ENCODE measurements around the gene AOC3.
"Not testable (repeated sequence)": the region's sequence is repeated elsewhere in the genome, so short reads cannot be mapped to it uniquely, and the experiment has no call there.

AOC3 gene

DNA sequence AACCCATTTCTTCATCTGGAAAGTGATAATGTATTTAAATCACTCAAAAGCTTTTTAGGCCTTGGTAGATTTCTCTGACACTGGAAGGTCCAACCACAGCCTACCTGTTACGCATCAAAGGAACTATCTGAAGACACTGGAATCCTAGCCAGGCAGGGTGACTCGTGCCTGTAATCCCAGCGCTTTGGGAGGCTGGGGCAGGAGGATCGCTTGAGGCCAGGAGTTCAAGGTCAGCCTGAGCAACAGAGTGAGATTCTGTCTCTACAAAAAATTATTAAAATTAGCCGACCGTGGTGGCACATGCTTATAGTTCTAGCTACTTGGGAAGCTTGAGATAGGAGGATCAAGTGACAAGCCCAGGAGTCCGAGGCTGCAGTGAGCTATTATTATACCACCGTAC is 31.2 kb downstream of the AOC3 start:
- Histone ChIP-seq H3K4me1 (ENCODE audit: insufficient read depth, low read length) (peaks cover 6% of the 10 kb centered on the region), H3K36me3 (ENCODE audit: insufficient read depth, low read length) (no peaks in the 10 kb centered on the region)
- 93% methylated on average over 8 of the region's 8 CpGs for WGBS

DNA sequence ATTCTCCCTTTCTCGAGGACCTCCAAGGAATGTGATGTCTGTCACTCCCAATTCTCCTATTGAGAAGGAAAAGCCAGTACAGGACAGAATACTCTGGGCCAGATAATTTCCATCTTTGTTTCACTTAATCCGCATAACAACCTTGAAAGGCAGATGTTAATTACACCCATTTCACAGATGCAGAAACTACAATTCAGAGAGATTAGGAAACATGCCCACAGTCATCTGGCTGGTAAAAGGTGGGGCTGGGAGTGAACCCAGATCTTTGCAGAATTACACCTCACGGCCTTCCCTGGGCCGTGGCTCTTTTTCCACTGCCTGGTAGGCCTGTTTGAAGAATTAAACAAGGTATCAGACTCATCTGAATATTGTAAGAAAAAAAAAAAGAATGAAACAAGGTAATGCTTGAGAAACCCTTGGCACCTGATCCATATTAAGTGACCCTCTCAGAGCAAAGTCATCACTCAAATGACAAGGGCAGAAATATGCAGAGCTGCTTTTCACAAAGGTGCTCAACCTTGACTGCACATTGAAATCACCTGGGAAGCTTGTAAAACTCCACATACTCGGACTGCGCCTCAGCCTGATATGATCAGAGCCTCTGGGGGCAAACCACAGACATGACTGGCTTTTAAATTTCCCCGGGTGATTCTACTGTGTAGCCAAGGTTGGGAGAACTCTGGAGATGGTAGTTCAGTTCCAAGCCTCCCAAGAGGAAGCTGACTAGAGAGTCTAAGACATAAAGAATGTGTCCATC is 33.0 kb downstream of the AOC3 start:
- Histone ChIP-seq H3K27me3 (ENCODE audit: insufficient read depth, low read length) (peaks cover under 1% of the 10 kb centered on the region; the same call in 1 of the 2 replicates), H3K27ac (ENCODE audit: low read depth, low read length) (no peak overlapping the region), H3K36me3 (ENCODE audit: insufficient read depth, low read length) (no peaks in the 10 kb centered on the region), H3K9me3 (ENCODE audit: insufficient read depth, low read depth, low read length) (no peaks in the 10 kb centered on the region), H3K9ac (ENCODE audit: low read depth, low read length) (no peak overlapping the region), H3K4me1 (ENCODE audit: insufficient read depth, low read length) (peaks cover 2% of the 10 kb centered on the region; the same call in 1 of the 2 replicates), H3K4me3 (ENCODE audit: low read length) (no peak overlapping the region)
- WGBS, result 86% methylated on average over 7 of the region's 7 CpGs

More for the DNA sequence above, 31.2 kb downstream of the AOC3 start:
- Histone ChIP-seq H3K27me3 (ENCODE audit: insufficient read depth, low read length) (peaks cover 15% of the 10 kb centered on the region), H3K27ac (ENCODE audit: low read depth, low read length) (no peak overlapping the region), H3K9ac (ENCODE audit: low read depth, low read length) (no peak overlapping the region), H3K4me3 (ENCODE audit: low read length) (no peak overlapping the region), H3K9me3 (ENCODE audit: insufficient read depth, low read depth, low read length) (no peaks in the 10 kb centered on the region)

DNA sequence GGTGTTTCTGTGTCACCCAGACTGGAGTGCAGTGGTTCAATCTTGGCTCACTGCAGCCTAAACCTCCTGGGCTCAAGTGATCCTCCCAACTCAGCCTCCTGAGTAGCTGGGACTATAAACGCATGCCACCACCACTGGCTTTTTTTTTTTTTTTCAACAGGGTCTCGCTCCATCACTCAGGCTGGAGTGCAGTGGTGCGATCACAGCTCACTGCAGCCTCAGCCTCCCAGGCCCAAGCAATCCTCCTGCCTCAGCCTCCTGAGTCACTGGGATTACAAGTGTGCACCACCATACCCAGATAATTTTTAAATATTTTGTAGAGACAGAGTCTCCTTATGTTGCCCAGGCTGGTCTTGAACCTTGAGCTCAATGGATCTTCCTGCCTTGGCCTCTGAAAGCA is 34.8 kb downstream of the AOC3 start:
- not testable (repeated sequence) for H3K27me3 ChIP-seq (ENCODE audit: insufficient read depth, low read length); H3K9ac ChIP-seq (ENCODE audit: low read depth, low read length); H3K27ac ChIP-seq (ENCODE audit: low read depth, low read length); H3K9me3 ChIP-seq (ENCODE audit: insufficient read depth, low read depth, low read length); H3K4me3 ChIP-seq (ENCODE audit: low read length); H3K4me1 ChIP-seq (ENCODE audit: insufficient read depth, low read length); H3K36me3 ChIP-seq (ENCODE audit: insufficient read depth, low read length)
- 98% methylated on average over 3 of the region's 3 CpGs for WGBS

DNA sequence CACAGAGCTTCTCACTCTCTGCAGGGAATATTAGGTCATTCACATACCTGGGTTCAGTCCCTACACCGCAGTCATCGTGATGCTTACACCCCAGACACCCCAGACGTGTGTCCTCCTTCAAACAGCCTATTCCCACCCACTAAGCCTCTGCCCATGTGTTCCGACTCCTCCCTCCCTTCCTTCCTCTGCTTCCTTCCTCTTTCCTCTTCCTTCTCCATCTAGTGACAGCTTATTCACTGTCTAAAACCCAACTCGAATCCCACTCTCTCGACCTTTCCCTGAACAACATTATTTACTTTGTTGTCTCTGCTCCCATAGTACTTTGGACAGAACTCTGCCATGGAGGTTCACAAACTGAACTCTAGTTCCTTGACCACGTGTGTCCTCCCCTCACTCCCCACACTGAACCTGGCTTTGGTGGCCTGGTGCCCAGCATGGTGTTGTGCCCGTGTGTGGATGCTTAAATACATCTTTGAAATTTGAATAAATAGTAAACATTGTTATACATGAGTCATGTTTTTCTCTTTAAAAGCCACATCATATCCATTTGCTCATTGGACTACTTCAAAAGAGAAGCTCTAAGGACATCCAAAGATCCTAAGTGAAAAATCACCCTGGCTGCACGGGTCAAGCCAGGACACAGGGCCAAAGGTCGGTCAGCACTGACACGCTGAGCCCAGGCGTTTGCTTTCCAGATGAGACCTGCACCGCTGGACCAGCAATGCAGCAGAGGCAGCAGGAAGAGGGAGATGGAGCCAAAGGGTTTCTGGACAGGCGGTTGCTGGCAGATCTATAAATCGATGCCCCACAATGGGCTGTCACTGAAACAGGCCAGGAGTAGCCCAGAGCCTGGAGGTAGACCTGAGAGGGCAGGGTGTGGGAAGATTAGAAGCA is 35.5 kb downstream of the AOC3 start:
- WGBS, result 91% methylated on average over 14 of the region's 15 CpGs

DNA sequence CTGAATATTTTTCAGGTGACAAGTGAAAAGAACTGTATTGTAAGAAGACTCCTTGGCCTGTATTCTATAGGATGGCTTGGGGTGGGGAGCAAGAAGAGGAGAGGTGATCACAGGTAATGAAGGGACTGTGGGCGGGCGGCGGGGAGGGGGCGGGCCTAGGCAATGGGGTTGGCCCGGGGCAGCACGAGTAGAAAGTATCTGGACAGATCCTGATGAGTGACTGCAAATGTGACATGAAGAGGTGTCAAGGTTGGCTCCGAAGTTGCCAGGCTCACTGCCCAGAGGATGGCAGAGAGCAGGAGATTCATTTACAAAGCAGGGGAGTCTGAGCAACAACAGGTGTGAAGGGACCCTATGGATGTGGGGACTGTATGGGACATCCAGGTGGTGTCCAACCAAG is 38.8 kb downstream of the AOC3 start:
- Histone ChIP-seq H3K36me3 (ENCODE audit: insufficient read depth, low read length) (no peaks in the 10 kb centered on the region), H3K4me3 (ENCODE audit: low read length) (no peak overlapping the region), H3K9ac (ENCODE audit: low read depth, low read length) (no peak overlapping the region), H3K27me3 (ENCODE audit: insufficient read depth, low read length) (no peaks in the 10 kb centered on the region), H3K27ac (ENCODE audit: low read depth, low read length) (no peak overlapping the region), H3K9me3 (ENCODE audit: insufficient read depth, low read depth, low read length) (no peaks in the 10 kb centered on the region), H3K4me1 (ENCODE audit: insufficient read depth, low read length) (peaks cover 17% of the 10 kb centered on the region)
- WGBS, result 93% methylated on average over 7 of the region's 7 CpGs

More for the DNA sequence above, 35.5 kb downstream of the AOC3 start:
- no peaks in the 10 kb centered on the region for H3K36me3 ChIP-seq (ENCODE audit: insufficient read depth, low read length)
- H3K27ac ChIP-seq (ENCODE audit: low read depth, low read length), result no peak overlapping the region
- H3K9ac ChIP-seq (ENCODE audit: low read depth, low read length), result no peak overlapping the region
- H3K9me3 ChIP-seq (ENCODE audit: insufficient read depth, low read depth, low read length), result no peaks in the 10 kb centered on the region
- H3K4me1 ChIP-seq (ENCODE audit: insufficient read depth, low read length), result peaks cover 6% of the 10 kb centered on the region
- no peaks in the 10 kb centered on the region for H3K27me3 ChIP-seq (ENCODE audit: insufficient read depth, low read length)
- no peak overlapping the region for H3K4me3 ChIP-seq (ENCODE audit: low read length)

DNA sequence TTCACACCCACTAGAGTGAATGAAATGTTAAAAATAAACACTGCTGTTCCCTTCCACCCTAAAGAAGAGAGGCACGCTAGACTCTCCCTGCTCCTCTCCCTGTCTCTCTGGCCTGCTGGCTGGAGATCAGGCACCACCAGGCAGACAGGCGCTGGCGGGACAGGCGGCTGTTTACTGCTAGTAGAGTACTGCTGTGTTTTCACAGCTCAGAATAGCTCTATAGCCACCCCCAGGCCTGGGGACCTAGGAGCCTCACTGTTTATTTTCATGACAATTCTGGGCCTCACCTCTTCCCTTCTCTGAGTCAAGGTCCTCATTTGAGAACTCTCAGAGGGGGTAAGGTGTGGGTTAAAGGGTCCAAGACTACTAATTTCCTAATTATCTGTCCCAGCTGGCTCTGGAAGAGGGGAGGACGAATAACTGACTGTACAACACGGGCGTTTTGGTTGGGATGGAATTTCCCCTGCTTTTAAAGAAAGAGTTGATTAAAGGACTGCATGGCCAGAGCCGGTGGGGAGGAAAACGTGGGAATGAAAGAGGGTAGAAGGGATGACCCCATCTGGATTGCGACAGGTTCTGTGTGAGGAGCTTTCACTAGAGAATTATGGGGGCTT is 40.6 kb downstream of the AOC3 start:
- no peak overlapping the region for H3K4me3 ChIP-seq (ENCODE audit: low read length)
- no peaks in the 10 kb centered on the region for H3K27me3 ChIP-seq (ENCODE audit: insufficient read depth, low read length)
- H3K9ac ChIP-seq (ENCODE audit: low read depth, low read length), result peak overlapping the region; percentile 20; the same call in 1 of the 2 replicates
- H3K36me3 ChIP-seq (ENCODE audit: insufficient read depth, low read length), result no peaks in the 10 kb centered on the region
- WGBS, result 39% methylated on average over 9 of the region's 10 CpGs
- peak overlapping the region; percentile 46; the same call in 1 of the 2 replicates for H3K27ac ChIP-seq (ENCODE audit: low read depth, low read length)
- H3K9me3 ChIP-seq (ENCODE audit: insufficient read depth, low read depth, low read length), result no peaks in the 10 kb centered on the region
- H3K4me1 ChIP-seq (ENCODE audit: insufficient read depth, low read length), result peaks cover 17% of the 10 kb centered on the region

DNA sequence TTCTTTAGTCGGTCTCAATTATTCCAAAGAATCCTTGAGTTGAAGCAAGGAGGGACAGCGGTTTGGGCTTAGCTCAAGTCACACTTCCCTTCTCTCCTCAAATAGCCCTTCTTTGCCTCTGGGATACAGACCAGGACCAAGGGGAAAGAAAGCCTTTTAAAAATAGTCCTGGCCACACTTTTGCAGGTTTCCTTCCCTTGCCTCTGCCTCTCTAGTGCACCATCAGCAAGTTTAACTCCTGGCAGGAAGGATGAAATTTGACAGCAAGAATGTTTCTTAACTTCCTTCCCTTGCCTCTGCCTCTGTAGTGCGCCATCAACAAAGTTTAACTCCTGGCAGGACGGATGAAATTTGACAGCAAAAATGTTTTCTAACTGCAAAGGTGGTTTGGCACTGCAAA is 42.4 kb downstream of the AOC3 start:
- Histone ChIP-seq H3K4me3 (ENCODE audit: low read length) (no peak overlapping the region), H3K4me1 (ENCODE audit: insufficient read depth, low read length) (peaks cover 17% of the 10 kb centered on the region), H3K9me3 (ENCODE audit: insufficient read depth, low read depth, low read length) (no peaks in the 10 kb centered on the region), H3K27me3 (ENCODE audit: insufficient read depth, low read length) (no peaks in the 10 kb centered on the region), H3K9ac (ENCODE audit: low read depth, low read length) (no peak overlapping the region), H3K36me3 (ENCODE audit: insufficient read depth, low read length) (no peaks in the 10 kb centered on the region), H3K27ac (ENCODE audit: low read depth, low read length) (no peak overlapping the region)
- 78% methylated on average over 4 of the region's 4 CpGs for WGBS

DNA sequence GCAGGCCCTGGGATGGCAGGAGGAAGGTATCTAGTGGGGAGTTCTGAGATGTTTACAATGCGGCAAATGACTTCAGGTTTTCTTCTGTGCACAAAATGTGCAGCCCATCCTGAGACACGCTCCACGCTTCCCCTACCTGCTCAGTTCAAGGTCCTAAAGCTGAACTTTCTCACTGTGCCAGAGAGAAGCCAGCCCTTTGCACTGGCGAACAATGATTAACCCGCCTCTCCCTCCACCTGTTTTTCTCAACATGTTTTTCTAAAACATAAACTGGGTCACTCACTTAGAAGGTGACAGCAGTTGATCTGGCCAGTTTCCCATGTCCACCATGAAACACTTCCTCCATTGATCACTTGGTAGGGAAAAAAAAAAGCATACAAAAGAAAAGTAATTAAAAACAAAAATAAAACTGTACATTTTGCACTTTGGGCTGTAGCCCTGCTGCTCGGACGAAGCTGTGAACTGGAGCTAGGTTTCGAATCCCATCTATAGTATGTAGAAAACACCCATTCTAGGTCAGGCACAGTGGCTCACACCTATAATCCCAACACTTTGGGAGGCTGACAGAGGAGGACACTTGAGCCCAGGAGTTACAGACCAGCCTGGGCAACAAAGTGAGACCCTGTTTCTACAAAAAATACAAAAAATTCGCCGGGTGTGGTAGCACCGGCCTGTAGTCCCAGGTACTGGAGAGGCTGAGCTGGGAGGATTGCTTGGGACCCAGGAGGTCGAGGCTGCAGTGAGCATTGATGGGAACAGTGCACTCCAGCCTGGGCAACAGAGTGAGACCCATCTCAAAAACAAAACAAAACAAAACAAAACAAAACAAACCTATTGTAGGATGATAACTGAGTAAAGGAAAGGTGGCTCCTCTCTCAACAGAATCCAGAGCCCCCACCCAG is 43.5 kb downstream of the AOC3 start:
- Histone ChIP-seq H3K4me1 (ENCODE audit: insufficient read depth, low read length) (peaks cover 17% of the 10 kb centered on the region), H3K9ac (ENCODE audit: low read depth, low read length) (no peak overlapping the region), H3K36me3 (ENCODE audit: insufficient read depth, low read length) (no peaks in the 10 kb centered on the region), H3K27ac (ENCODE audit: low read depth, low read length) (no peak overlapping the region), H3K9me3 (ENCODE audit: insufficient read depth, low read depth, low read length) (no peaks in the 10 kb centered on the region), H3K4me3 (ENCODE audit: low read length) (no peak overlapping the region), H3K27me3 (ENCODE audit: insufficient read depth, low read length) (no peaks in the 10 kb centered on the region)
- whole genome bisulfite sequencing, result 91% methylated on average over 12 of the region's 12 CpGs

DNA sequence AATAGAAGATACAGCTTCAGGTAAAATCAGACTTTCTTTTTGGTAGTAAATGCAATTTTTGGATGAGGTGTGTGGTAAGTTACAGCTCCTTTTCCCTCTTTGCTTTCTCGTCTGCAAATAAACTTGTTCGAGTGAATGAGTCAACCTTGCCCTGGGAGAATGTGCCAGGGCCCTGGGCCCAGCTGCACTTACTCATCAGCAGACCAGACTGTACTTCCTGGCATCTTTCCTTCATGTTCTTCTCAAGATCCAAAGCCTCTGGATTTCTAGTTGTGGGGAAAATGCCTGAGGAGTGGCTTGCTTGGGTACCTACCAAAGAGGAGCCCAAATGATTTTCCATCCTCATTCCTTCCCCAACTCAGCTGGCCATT is 44.2 kb downstream of the AOC3 start:
- Histone ChIP-seq H3K36me3 (ENCODE audit: insufficient read depth, low read length) (no peaks in the 10 kb centered on the region), H3K4me3 (ENCODE audit: low read length) (no peak overlapping the region), H3K27me3 (ENCODE audit: insufficient read depth, low read length) (no peaks in the 10 kb centered on the region), H3K27ac (ENCODE audit: low read depth, low read length) (no peak overlapping the region), H3K4me1 (ENCODE audit: insufficient read depth, low read length) (peaks cover 17% of the 10 kb centered on the region), H3K9me3 (ENCODE audit: insufficient read depth, low read depth, low read length) (no peaks in the 10 kb centered on the region), H3K9ac (ENCODE audit: low read depth, low read length) (no peak overlapping the region)
- 80% methylated on average over 2 of the region's 2 CpGs for WGBS

DNA sequence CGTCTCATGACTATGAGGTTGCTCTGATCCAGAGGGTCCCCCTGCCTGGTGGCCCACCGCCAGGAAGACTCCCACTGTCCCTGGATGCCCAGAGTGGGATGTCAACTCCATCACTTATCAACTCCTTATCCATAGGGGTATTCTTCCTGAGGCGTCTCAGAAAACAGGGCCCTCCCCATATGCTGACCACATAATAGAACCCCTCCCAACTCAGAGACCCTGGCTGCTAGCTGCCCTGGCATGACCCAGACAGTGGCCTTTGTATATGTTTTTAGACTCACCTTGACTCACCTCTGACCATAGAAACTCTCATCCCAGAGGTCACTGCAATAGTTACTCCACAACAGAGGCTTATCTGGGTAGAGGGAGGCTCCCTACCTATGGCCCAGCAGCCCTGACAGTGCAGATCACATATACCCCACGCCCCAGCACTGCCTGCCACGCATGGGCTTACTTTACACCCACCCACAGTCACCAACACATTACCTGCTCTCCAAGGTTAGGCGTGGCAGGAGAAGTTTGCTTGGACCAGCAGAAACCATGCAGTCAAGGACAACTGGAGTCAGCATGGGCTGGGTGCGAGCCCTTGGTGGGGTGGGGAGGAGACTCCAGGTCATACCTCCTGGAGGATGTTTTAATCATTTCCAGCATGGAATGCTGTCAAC is 47.3 kb downstream of the AOC3 start:
- WGBS, result 92% methylated on average over 7 of the region's 7 CpGs

More for the DNA sequence above, 47.3 kb downstream of the AOC3 start:
- Histone ChIP-seq H3K9me3 (ENCODE audit: insufficient read depth, low read depth, low read length) (no peaks in the 10 kb centered on the region), H3K4me1 (ENCODE audit: insufficient read depth, low read length) (peaks cover 2% of the 10 kb centered on the region), H3K4me3 (ENCODE audit: low read length) (no peak overlapping the region), H3K27me3 (ENCODE audit: insufficient read depth, low read length) (no peaks in the 10 kb centered on the region), H3K27ac (ENCODE audit: low read depth, low read length) (no peak overlapping the region), H3K36me3 (ENCODE audit: insufficient read depth, low read length) (no peaks in the 10 kb centered on the region), H3K9ac (ENCODE audit: low read depth, low read length) (no peak overlapping the region)
